Testis (tissue), 3 donors: ENCODE data around the gene RIPPLY3. TPM values are rescaled to one million over a fixed set of nuclear protein-coding genes. Genes with fewer than 3 reads are reported as not detected.
"Not testable (repeated sequence)": the region's sequence is repeated elsewhere in the genome, so short reads cannot be mapped to it uniquely, and the experiment has no call there.

Source experiments
- DNase-seq: peaks from one replicate; pipeline ENCODE4 v3.0.0-alpha.2; 2019
- H3K27ac ChIP-seq, 2 donors: fragments of 200-600 bp; sonication (generic); one replicate each; pipeline ENCODE4 v1.5.1; 2019
- H3K27me3 ChIP-seq: fragments of 200-600 bp; sonication (generic); one replicate; pipeline ENCODE4 v1.5.1; 2019
- H3K36me3 ChIP-seq: fragments of 200-600 bp; sonication (generic); one replicate; pipeline ENCODE4 v1.5.1; 2017; ENCODE audit warnings: low read depth; ENCODE audit errors: missing control alignments
- H3K4me1 ChIP-seq: fragments of 200-600 bp; sonication (generic); one replicate; pipeline ENCODE4 v1.5.1; 2019
- H3K4me3 ChIP-seq, 2 donors: fragments of 200-600 bp; sonication (generic); one replicate each; pipeline ENCODE4 v1.5.1; 2017 to 2019
- H3K9me3 ChIP-seq: fragments of 200-600 bp; sonication (generic); one replicate; pipeline ENCODE4 v1.5.1; 2017
- POLR2A ChIP-seq: fragments of 450-650 bp; IDR thresholded peaks from one replicate; pipeline ENCODE4 v1.6.1; 2017; ENCODE audit warnings: antibody characterized with exemption, mild to moderate bottlenecking, moderate library complexity
- WGBS, 2 donors: methylation state at CpG; one replicate each; pipeline ENCODE4 v1.1.5; 2018; 5-methylcytosine and 5-hydroxymethylcytosine counted together
- intact Hi-C: fragments of 100-400 bp; cut with DNase I; formaldehyde crosslinking; loops from one replicate; pipeline ENCODE4 v1.15.1; 2023; ENCODE audit warnings: low total_unique reads
- polyA plus RNA-seq: library from polyadenylated mRNA; stranded (reverse); fragments of 350-450 nt; fragmentation: Illumina TruSeq; extraction: RNeasy Lipid Tissue Mini Kit (QIAGEN cat#74804); gene quantifications from one replicate; pipeline ENCODE4 v1.2.3, GENCODE V29; 2014; ENCODE audit warnings: low read depth, low replicate concordance; ENCODE audit not compliant: insufficient read depth
- total RNA-seq, 2 donors: library from RNA; depleted of rRNA; stranded (reverse); fragments of >200 nt; gene quantifications; one replicate each; pipeline ENCODE4 v1.2.3, GENCODE V29; 2016
- TF ChIP-seq, protein P1 (sequence below), 3 experiments: fragments of 450-650 bp in 2 of 3; fragments of 200-600 bp in 1 of 3; sonication (generic) in 1 of 3; IDR thresholded peaks; one replicate each; pipeline ENCODE4 v1.5.1; 2016 to 2019; ENCODE audit warnings: antibody characterized with exemption in 3 of 3, mild to moderate bottlenecking in 2 of 3, moderate library complexity in 1 of 3

Gene RIPPLY3
- total and polyA plus RNA-seq, 3 donors from 2014 or later, result 0.25 to 0.47 (median 0.31) TPM

- DNase-seq, result no peak
- Histone ChIP-seq H3K4me1 (no peaks in the 10 kb centered on the region), H3K9me3 (no peaks in the 10 kb centered on the region), H3K27ac (no peak overlapping the region), H3K36me3 (no peaks in the 10 kb centered on the region), H3K4me3 (no peak overlapping the region), H3K27me3 (no peaks in the 10 kb centered on the region)
- WGBS, 2 donors, result 90 to 92% methylated on average over 4 of the region's 4 CpGs
- TF ChIP-seq POLR2A, result no peak
- TF ChIP-seq, protein P1, sequence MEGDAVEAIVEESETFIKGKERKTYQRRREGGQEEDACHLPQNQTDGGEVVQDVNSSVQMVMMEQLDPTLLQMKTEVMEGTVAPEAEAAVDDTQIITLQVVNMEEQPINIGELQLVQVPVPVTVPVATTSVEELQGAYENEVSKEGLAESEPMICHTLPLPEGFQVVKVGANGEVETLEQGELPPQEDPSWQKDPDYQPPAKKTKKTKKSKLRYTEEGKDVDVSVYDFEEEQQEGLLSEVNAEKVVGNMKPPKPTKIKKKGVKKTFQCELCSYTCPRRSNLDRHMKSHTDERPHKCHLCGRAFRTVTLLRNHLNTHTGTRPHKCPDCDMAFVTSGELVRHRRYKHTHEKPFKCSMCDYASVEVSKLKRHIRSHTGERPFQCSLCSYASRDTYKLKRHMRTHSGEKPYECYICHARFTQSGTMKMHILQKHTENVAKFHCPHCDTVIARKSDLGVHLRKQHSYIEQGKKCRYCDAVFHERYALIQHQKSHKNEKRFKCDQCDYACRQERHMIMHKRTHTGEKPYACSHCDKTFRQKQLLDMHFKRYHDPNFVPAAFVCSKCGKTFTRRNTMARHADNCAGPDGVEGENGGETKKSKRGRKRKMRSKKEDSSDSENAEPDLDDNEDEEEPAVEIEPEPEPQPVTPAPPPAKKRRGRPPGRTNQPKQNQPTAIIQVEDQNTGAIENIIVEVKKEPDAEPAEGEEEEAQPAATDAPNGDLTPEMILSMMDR (IDR thresholded peaks at IDR 0.05), result no peak
- intact Hi-C loops, result no loop called here
Observed at GRCh38 chr21:37028570-37028969, 22.1 kb downstream of the RIPPLY3 start.

- DNase-seq, result no peak
- WGBS, 2 donors, result 92 to 99% methylated on average over 4 of the region's 4 CpGs
- no peaks in the 10 kb centered on the region for H3K4me1 ChIP-seq
- no peaks in the 10 kb centered on the region for H3K36me3 ChIP-seq
- no peak overlapping the region for H3K4me3 ChIP-seq
- TF ChIP-seq, protein P1 (IDR thresholded peaks at IDR 0.05), result no peak
- TF ChIP-seq POLR2A, result no peak
- intact Hi-C loops, result no loop called here
- H3K9me3 ChIP-seq, result no peaks in the 10 kb centered on the region
- no peaks in the 10 kb centered on the region for H3K27me3 ChIP-seq
- no peak overlapping the region for H3K27ac ChIP-seq
Observed at GRCh38 chr21:37030864-37031263, 24.4 kb downstream of the RIPPLY3 start.

GRCh38 chr21:37032293-37032692 lies 25.8 kb downstream of the RIPPLY3 start:
- H3K36me3 ChIP-seq, result no peaks in the 10 kb centered on the region
- TF ChIP-seq POLR2A, result no peak
- TF ChIP-seq, protein P1 (IDR thresholded peaks at IDR 0.05), result no peak
- H3K9me3 ChIP-seq, result no peaks in the 10 kb centered on the region
- no peak for DNase-seq
- WGBS, 2 donors, result 90 to 92% methylated on average over 5 of the region's 5 CpGs
- no peak overlapping the region for H3K27ac ChIP-seq
- intact Hi-C loops, result no loop called here
- no peaks in the 10 kb centered on the region for H3K27me3 ChIP-seq
- H3K4me1 ChIP-seq, result no peaks in the 10 kb centered on the region
- no peak overlapping the region for H3K4me3 ChIP-seq

- TF ChIP-seq, protein P1 (IDR thresholded peaks at IDR 0.05), result no peak
- no peak for TF ChIP-seq POLR2A
- no peak for DNase-seq
- 82 to 89% methylated on average over 4 of the region's 4 CpGs for WGBS, 2 donors
- intact Hi-C loops, result no loop called here
- Histone ChIP-seq H3K4me3 (no peak overlapping the region), H3K36me3 (no peaks in the 10 kb centered on the region), H3K9me3 (no peaks in the 10 kb centered on the region), H3K27ac (no peak overlapping the region), H3K27me3 (no peaks in the 10 kb centered on the region), H3K4me1 (no peaks in the 10 kb centered on the region)
Observed at GRCh38 chr21:37032877-37033471, 26.5 kb downstream of the RIPPLY3 start.

- 81 to 90% methylated on average over 4 of the region's 4 CpGs for WGBS, 2 donors
- DNase-seq, H3K27me3 ChIP-seq, H3K27ac ChIP-seq, H3K9me3 ChIP-seq, H3K4me1 ChIP-seq, H3K4me3 ChIP-seq, H3K36me3 ChIP-seq, intact Hi-C loops: not testable (repeated sequence)
Observed at GRCh38 chr21:37034394-37034793, 27.9 kb downstream of the RIPPLY3 start.
